Activated CD4-positive, alpha-beta T cell treated with anti-CD3 and anti-CD28 coated beads, Interleukin-2, amount 50 U/mL, for 24 hours (primary cell): ENCODE results near the gene GH2.

Experiments used
- DNase-seq, 2 donors: peaks; one replicate each; pipeline ENCODE4 v3.0.0-alpha.2; 2020; ENCODE audit warnings: low read depth in 1 of 2, low spot score in 1 of 2

Gene GH2

GRCh38 chr17:63842173-63842539 is 39.6 kb downstream of the GH2 start:
- DNase-seq, result peak in 1 of 2 donors; percentile 21

- DNase-seq, result no peak
Observed at GRCh38 chr17:63841350-63842172, 40.2 kb downstream of the GH2 start.

GRCh38 chr17:63840591-63841349 is 41.0 kb downstream of the GH2 start:
- DNase-seq, result no peak

GRCh38 chr17:63838631-63839171 is 43.0 kb downstream of the GH2 start:
- no peak for DNase-seq

GRCh38 chr17:63837962-63838600 is 43.7 kb downstream of the GH2 start:
- no peak for DNase-seq

- DNase-seq, result no peak
Observed at GRCh38 chr17:63837480-63837879, 44.3 kb downstream of the GH2 start.

- no peak for DNase-seq
Observed at GRCh38 chr17:63836811-63837210, 44.9 kb downstream of the GH2 start.

GRCh38 chr17:63835167-63835720 is 46.5 kb downstream of the GH2 start:
- no peak for DNase-seq

GRCh38 chr17:63834431-63835166 is 47.1 kb downstream of the GH2 start:
- peak in 1 of 2 donors; percentile 27 for DNase-seq

GRCh38 chr17:63833741-63834373 is 47.9 kb downstream of the GH2 start:
- no peak for DNase-seq

- DNase-seq, result no peak
Observed at GRCh38 chr17:63833026-63833740, 48.6 kb downstream of the GH2 start.

- DNase-seq, result no peak
Observed at GRCh38 chr17:63832455-63832854, 49.3 kb downstream of the GH2 start.

- no peak for DNase-seq
Observed at GRCh38 chr17:63832014-63832413, 49.7 kb downstream of the GH2 start.

GRCh38 chr17:63831505-63831904 is 50.2 kb downstream of the GH2 start:
- DNase-seq, result no peak

GRCh38 chr17:63830904-63831491 is 50.7 kb downstream of the GH2 start:
- no peak for DNase-seq

GRCh38 chr17:63830278-63830677 is 51.5 kb downstream of the GH2 start:
- DNase-seq, result no peak
